DND-41 (cell line): Measurements from ENCODE around the gene HIP1.
"Not testable (repeated sequence)": the region's sequence is repeated elsewhere in the genome, so short reads cannot be mapped to it uniquely, and the experiment has no call there.

Source experiments
- ATAC-seq: fragments of 200-7000 bp; cut with Tn5 transposase; 3 replicates; pipeline ENCODE4 v1.9.1; 2021; ENCODE audit warnings: low read depth; ENCODE audit not compliant: insufficient read depth
- DNase-seq: peaks from one replicate; pipeline ENCODE4 v3.0.0-alpha.2; 2020
- H2AFZ ChIP-seq: 2 replicates; pipeline ENCODE4 v1.6.0; 2012; ENCODE audit warnings: low read depth, low read length
- H3K27ac ChIP-seq: 2 replicates; pipeline ENCODE4 v1.5.1; 2012; ENCODE audit warnings: low read length, inconsistent platforms
- H3K27me3 ChIP-seq: fragments of 200-600 bp; sonication (generic); 2 replicates; pipeline ENCODE4 v1.6.0; 2012; ENCODE audit warnings: low read length, mild to moderate bottlenecking, inconsistent platforms; ENCODE audit not compliant: insufficient read depth, poor library complexity
- H3K36me3 ChIP-seq: 2 replicates; pipeline ENCODE4 v1.5.1; 2012; ENCODE audit warnings: low read length, inconsistent platforms; ENCODE audit not compliant: insufficient read depth
- H3K4me1 ChIP-seq: 2 replicates; pipeline ENCODE4 v1.5.1; 2012; ENCODE audit warnings: mild to moderate bottlenecking, low read length; ENCODE audit not compliant: insufficient read depth
- H3K4me2 ChIP-seq: 2 replicates; pipeline ENCODE4 v1.6.0; 2012; ENCODE audit warnings: mild to moderate bottlenecking, moderate library complexity, low read length, inconsistent platforms; ENCODE audit not compliant: insufficient read depth
- H3K4me3 ChIP-seq, 2 experiments: fragments of 200-600 bp in 1 of 2; shearing (Covaris generic) in 1 of 2; 2 replicates each; pipeline ENCODE4 v1.5.1; 2012 to 2016; ENCODE audit warnings: inconsistent platforms in 2 of 2, low read length in 2 of 2, mild to moderate bottlenecking in 2 of 2, low read depth in 1 of 2, moderate library complexity in 1 of 2
- H3K79me2 ChIP-seq: 2 replicates; pipeline ENCODE4 v1.6.0; 2012; ENCODE audit warnings: low read length, inconsistent platforms; ENCODE audit not compliant: insufficient read depth
- H3K9ac ChIP-seq: 2 replicates; pipeline ENCODE4 v1.6.0; 2012; ENCODE audit warnings: low read depth, mild to moderate bottlenecking, inconsistent platforms, low read length, moderate library complexity
- H3K9me3 ChIP-seq: 2 replicates; pipeline ENCODE4 v1.5.1; 2012; ENCODE audit warnings: low read length, moderate library complexity, mild to moderate bottlenecking, inconsistent platforms; ENCODE audit not compliant: insufficient read depth, severe bottlenecking
- H4K20me1 ChIP-seq: 2 replicates; pipeline ENCODE4 v1.6.0; 2012; ENCODE audit warnings: low read length; ENCODE audit not compliant: insufficient read depth
- CTCF ChIP-seq: IDR thresholded peaks from 2 replicates; pipeline ENCODE4 v1.5.1; 2012; ENCODE audit warnings: borderline replicate concordance, low read length, moderate library complexity, mild to moderate bottlenecking; ENCODE audit not compliant: poor library complexity, severe bottlenecking; ENCODE audit errors: extremely low read depth
- EZH2 ChIP-seq: IDR thresholded peaks from 3 replicates; pipeline ENCODE4 v1.6.1; 2012; ENCODE audit warnings: borderline replicate concordance, low read depth, mild to moderate bottlenecking, moderate library complexity, low read length, inconsistent platforms; ENCODE audit not compliant: severe bottlenecking

HIP1 gene

GRCh38 chr7:75614401-75614800 is 124.3 kb downstream of the HIP1 start:
- Histone ChIP-seq H3K27ac (no peak overlapping the region), H3K79me2 (no peaks in the 10 kb centered on the region), H3K27me3 (no peaks in the 10 kb centered on the region), H3K36me3 (no peaks in the 10 kb centered on the region), H2AFZ (no peak overlapping the region), H3K9ac (no peak overlapping the region), H3K4me3 (no peak overlapping the region), H3K4me2 (no peak overlapping the region), H3K4me1 (peaks cover 21% of the 10 kb centered on the region), H4K20me1 (no peaks in the 10 kb centered on the region), H3K9me3 (no peaks in the 10 kb centered on the region)
- DNase-seq: no peak
- no peak for TF ChIP-seq EZH2
- TF ChIP-seq CTCF: no peak
- no peak for ATAC-seq

GRCh38 chr7:75613351-75613750 is 125.4 kb downstream of the HIP1 start:
- Histone ChIP-seq H3K27me3 (no peaks in the 10 kb centered on the region), H3K27ac (no peak overlapping the region), H3K4me3 (no peak overlapping the region), H3K4me1 (peaks cover 14% of the 10 kb centered on the region), H4K20me1 (no peaks in the 10 kb centered on the region), H3K79me2 (no peaks in the 10 kb centered on the region), H3K4me2 (no peak overlapping the region), H3K36me3 (no peaks in the 10 kb centered on the region), H3K9me3 (no peaks in the 10 kb centered on the region), H3K9ac (no peak overlapping the region), H2AFZ (no peak overlapping the region)
- no peak for TF ChIP-seq CTCF
- TF ChIP-seq EZH2: no peak
- DNase-seq (no peak), ATAC-seq (no peak)

DNA sequence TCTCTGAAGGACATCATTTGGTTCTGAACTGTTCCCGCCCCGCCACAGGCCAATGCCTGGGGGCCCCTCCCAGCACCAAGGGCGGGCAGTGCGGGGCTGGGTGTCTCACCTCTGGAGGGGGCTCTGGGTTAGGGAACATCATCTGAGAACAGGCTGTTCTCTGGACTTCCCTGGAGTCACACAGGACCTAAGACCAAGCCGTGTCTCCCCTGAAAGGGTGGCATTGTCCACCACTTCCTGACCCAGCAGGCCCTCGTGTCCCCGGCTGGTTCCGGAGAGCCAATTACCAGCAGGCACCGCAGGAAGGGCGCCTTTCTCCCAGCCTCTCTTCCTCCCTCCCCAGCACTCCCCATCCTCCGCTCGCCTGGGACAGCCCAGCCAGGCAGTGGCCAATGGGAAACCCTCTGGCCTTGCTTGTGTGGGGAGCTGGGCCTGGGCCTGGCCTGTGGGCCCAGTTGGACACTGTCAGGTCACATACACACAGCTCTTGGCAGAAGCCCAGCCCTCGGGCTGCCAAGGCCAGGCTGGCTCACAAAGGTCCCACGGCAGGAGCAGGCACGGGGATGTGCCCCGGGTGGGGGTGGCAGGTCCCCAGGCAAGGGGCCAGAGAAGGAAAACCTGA is 127.1 kb downstream of the HIP1 start:
- Histone ChIP-seq H3K9me3 (no peaks in the 10 kb centered on the region), H3K4me2 (no peak overlapping the region), H3K27me3 (no peaks in the 10 kb centered on the region), H3K27ac (no peak overlapping the region), H4K20me1 (no peaks in the 10 kb centered on the region), H3K4me1 (0 out of 2 replicates have a peak, but pooled peaks cover 2% of the 10 kb centered on the region), H2AFZ (no peak overlapping the region), H3K79me2 (no peaks in the 10 kb centered on the region), H3K36me3 (no peaks in the 10 kb centered on the region), H3K9ac (no peak overlapping the region), H3K4me3 (no peak overlapping the region)
- DNase-seq (no peak), ATAC-seq (no peak)
- TF ChIP-seq CTCF (no peak), EZH2 (no peak)

GRCh38 chr7:75609416-75609815 is 129.3 kb downstream of the HIP1 start:
- H3K79me2 ChIP-seq, DNase-seq, H3K27ac ChIP-seq, H3K4me3 ChIP-seq, ATAC-seq, H3K4me2 ChIP-seq, H3K36me3 ChIP-seq, H3K9me3 ChIP-seq, H3K4me1 ChIP-seq, H2AFZ ChIP-seq, H4K20me1 ChIP-seq, H3K9ac ChIP-seq, H3K27me3 ChIP-seq: not testable (repeated sequence)
